Spleen (tissue), 11 donors: ENCODE data around the gene TM9SF2. TPM values are rescaled to one million over a fixed set of nuclear protein-coding genes. Genes with fewer than 3 reads are reported as not detected.

Source experiments
- DNase-seq: peaks from one replicate; pipeline ENCODE4 v3.0.0-alpha.2; 2020
- H3K27ac ChIP-seq, 8 donors: fragments of 200-600 bp; sonication (generic) in 7 of 8; 1 replicate in 4 of 8; 2 replicates in 4 of 8; pipeline versions ENCODE4 v1.5.0 to v1.8.0; 2016 to 2021; ENCODE audit warnings: inconsistent platforms in 4 of 8, mild to moderate bottlenecking in 4 of 8, moderate library complexity in 1 of 8
- H3K27me3 ChIP-seq, 7 donors: fragments of 200-600 bp; sonication (generic) in 6 of 7; replicated peaks in 1 of 7; 1 replicate in 4 of 7; 2 replicates in 3 of 7; pipeline versions ENCODE4 v1.5.0 to v1.8.0; 2016 to 2021; ENCODE audit warnings: inconsistent platforms in 3 of 7, mild to moderate bottlenecking in 1 of 7
- H3K36me3 ChIP-seq, 6 donors: fragments of 200-600 bp; sonication (generic) in 5 of 6; 1 replicate in 4 of 6; 2 replicates in 2 of 6; pipeline versions ENCODE4 v1.5.0 to v1.8.0; 2016 to 2021; ENCODE audit warnings: inconsistent platforms in 2 of 6
- H3K4me1 ChIP-seq, 6 donors: fragments of 200-600 bp; sonication (generic) in 5 of 6; 1 replicate in 3 of 6; 2 replicates in 3 of 6; pipeline versions ENCODE4 v1.5.0 to v1.8.0; 2016 to 2021; ENCODE audit warnings: inconsistent platforms in 3 of 6
- H3K4me3 ChIP-seq, 8 donors: fragments of 200-600 bp; sonication (generic) in 7 of 8; 1 replicate in 4 of 8; 2 replicates in 4 of 8; pipeline versions ENCODE4 v1.5.0 to v1.8.0; 2016 to 2021; ENCODE audit warnings: inconsistent platforms in 4 of 8, mild to moderate bottlenecking in 4 of 8, moderate library complexity in 2 of 8
- H3K9me3 ChIP-seq, 8 donors: fragments of 200-600 bp; sonication (generic) in 7 of 8; 1 replicate in 4 of 8; 2 replicates in 4 of 8; pipeline versions ENCODE4 v1.5.0 to v1.8.0; 2016 to 2021; ENCODE audit warnings: inconsistent platforms in 4 of 8
- CTCF ChIP-seq, 11 experiments: fragments of 200-600 bp in 7 of 11; fragments of 450-650 bp in 4 of 11; sonication (generic) in 4 of 11; IDR thresholded peaks in 8 of 11; conservative IDR thresholded peaks in 3 of 11; 1 replicate in 7 of 11; 2 replicates in 4 of 11; pipeline versions ENCODE4 v1.4.0 to v1.8.0; 2016 to 2021; ENCODE audit warnings: antibody characterized with exemption in 11 of 11, inconsistent platforms in 4 of 11, mild to moderate bottlenecking in 1 of 11
- POLR2A ChIP-seq, 3 donors: fragments of 450-650 bp; IDR thresholded peaks; one replicate each; pipeline ENCODE4 v1.5.1; 2017; ENCODE audit warnings: antibody characterized with exemption in 3 of 3, mild to moderate bottlenecking in 1 of 3
- POLR2AphosphoS5 ChIP-seq, 3 donors: sonication (generic); formaldehyde crosslinking; IDR thresholded peaks; one replicate each; pipeline ENCODE4 v1.5.1; 2017; ENCODE audit warnings: antibody characterized with exemption in 3 of 3
- WGBS, 5 donors: extraction: QIAGEN DNeasy Blood & Tissue Kit in 3 of 5; methylation state at CpG; one replicate each; pipeline versions ENCODE4 v1.1.5 to v1.1.7; 2013 to 2018; 5-methylcytosine and 5-hydroxymethylcytosine counted together
- intact Hi-C: fragments of 100-400 bp; cut with DNase I; formaldehyde crosslinking; loops from one replicate; pipeline ENCODE4 v1.15.0; 2023; ENCODE audit warnings: low total_unique reads
- polyA plus RNA-seq, 3 donors: library from polyadenylated mRNA; stranded (reverse); fragments of 200-250 nt; gene quantifications; one replicate each; pipeline ENCODE4 v1.2.1, GENCODE V29; 2013
- total RNA-seq, 7 donors: library from RNA; depleted of rRNA in 3 of 7; stranded (reverse); fragments of >200 nt in 3 of 7; fragmentation: NEBNext Ultra II Directional in 4 of 7; extraction: Animal tissue kit (Norgen Biotek cat#: 25700) in 4 of 7; gene quantifications; one replicate each; pipeline versions ENCODE4 v1.1.0 to v1.2.1, GENCODE V29; 2016 to 2021
- donor health status: healthy with polysubstance abuse.
- donor health status: DM: no; HTN: no; CAD: no; lungs with moderate emphysema.
- donor health status: DM: no; HTN: no; CAD: no.
- donor health status: Bipolar disorder and iron deficiency.
- donor health status: healthy.
- donor health status: DM: no; HTN: no; CAD: no.
- donor health status: DM: yes; HTN: yes; CAD: no.

The TM9SF2 gene
- total and polyA plus RNA-seq, 10 donors: 28.8 to 134 (median 93.7) TPM

- Histone ChIP-seq H3K4me1 (no peaks in the 10 kb centered on the region), H3K27me3 (no peaks in the 10 kb centered on the region), H3K4me3 (no peak overlapping the region), H3K9me3 (no peaks in the 10 kb centered on the region), H3K36me3 (no peaks in the 10 kb centered on the region), H3K27ac (no peak overlapping the region)
- TF ChIP-seq CTCF (IDR thresholded peaks at IDR 0.05 in 8 of 11, conservative IDR thresholded peaks at IDR 0.05 in 3 of 11) (no peak), POLR2A (IDR thresholded peaks at IDR 0.05) (no peak), POLR2AphosphoS5 (IDR thresholded peaks at IDR 0.05) (no peak)
- 91 to 97% (median 95%) methylated on average over 4 of the region's 4 CpGs for WGBS, 5 donors
- intact Hi-C loops: no loop called here
- no peak for DNase-seq
These were observed 86.8 kb downstream of the TM9SF2 start for GRCh38 chr13:99587893-99588606.

GRCh38 chr13:99589575-99589974, 88.3 kb downstream of the TM9SF2 start:
- no peak for DNase-seq
- Histone ChIP-seq H3K4me3 (no peak overlapping the region), H3K27ac (no peak overlapping the region), H3K27me3 (no peaks in the 10 kb centered on the region), H3K36me3 (no peaks in the 10 kb centered on the region), H3K9me3 (no peaks in the 10 kb centered on the region), H3K4me1 (no peaks in the 10 kb centered on the region)
- TF ChIP-seq CTCF (IDR thresholded peaks at IDR 0.05 in 8 of 11, conservative IDR thresholded peaks at IDR 0.05 in 3 of 11) (no peak), POLR2AphosphoS5 (IDR thresholded peaks at IDR 0.05) (no peak), POLR2A (IDR thresholded peaks at IDR 0.05) (no peak)
- WGBS, 5 donors: 90 to 96% (median 92%) methylated on average over 6 of the region's 6 CpGs
- intact Hi-C loops: no loop called here

- Histone ChIP-seq H3K27me3 (no peaks in the 10 kb centered on the region), H3K27ac (no peak overlapping the region), H3K9me3 (no peaks in the 10 kb centered on the region), H3K36me3 (no peaks in the 10 kb centered on the region), H3K4me3 (no peak overlapping the region), H3K4me1 (no peaks in the 10 kb centered on the region)
- intact Hi-C loops: no loop called here
- 75 to 81% (median 80%) methylated on average over 3 of the region's 3 CpGs for WGBS, 5 donors
- no peak for DNase-seq
- TF ChIP-seq CTCF (IDR thresholded peaks at IDR 0.05 in 8 of 11, conservative IDR thresholded peaks at IDR 0.05 in 3 of 11) (no peak), POLR2A (IDR thresholded peaks at IDR 0.05) (no peak), POLR2AphosphoS5 (IDR thresholded peaks at IDR 0.05) (no peak)
These were observed 89.3 kb downstream of the TM9SF2 start for GRCh38 chr13:99590519-99591011.

GRCh38 chr13:99596180-99596579, 94.9 kb downstream of the TM9SF2 start:
- Histone ChIP-seq H3K27me3 (no peaks in the 10 kb centered on the region), H3K36me3 (no peaks in the 10 kb centered on the region), H3K4me1 (peaks cover 0 to 6% (median 0%) of the 10 kb centered on the region in 6 donors), H3K27ac (no peak overlapping the region), H3K9me3 (no peaks in the 10 kb centered on the region), H3K4me3 (no peak overlapping the region)
- WGBS, 5 donors: 66 to 81% (median 73%) methylated on average over 5 of the region's 5 CpGs
- intact Hi-C loops: no loop called here
- no peak for DNase-seq
- no peak for TF ChIP-seq POLR2A (IDR thresholded peaks at IDR 0.05)
- TF ChIP-seq CTCF (IDR thresholded peaks at IDR 0.05 in 8 of 11, conservative IDR thresholded peaks at IDR 0.05 in 3 of 11): no peak
- TF ChIP-seq POLR2AphosphoS5 (IDR thresholded peaks at IDR 0.05): no peak
